Liver (tissue), 9 donors: ENCODE data around the gene NABP2. TPM values are rescaled to one million over a fixed set of nuclear protein-coding genes. Genes with fewer than 3 reads are reported as not detected.

ENCODE experiments used
- DNase-seq: peaks from one replicate; pipeline ENCODE4 v3.0.0-alpha.2; 2017; ENCODE audit warnings: low spot score
- H3K27ac ChIP-seq, 2 donors: one replicate each; pipeline ENCODE4 v1.7.0; 2013; ENCODE audit warnings: inconsistent platforms in 2 of 2, low read length in 2 of 2, control low read depth in 1 of 2, low read depth in 1 of 2, mild to moderate bottlenecking in 1 of 2
- H3K27me3 ChIP-seq, 4 donors: one replicate each; pipeline versions ENCODE4 v1.6.1 to v1.7.0; 2013; ENCODE audit warnings: low read length in 3 of 4, inconsistent platforms in 1 of 4, mild to moderate bottlenecking in 1 of 4, moderate library complexity in 1 of 4; ENCODE audit not compliant: control insufficient read depth in 4 of 4, insufficient read depth in 4 of 4
- H3K36me3 ChIP-seq, 4 donors: one replicate each; pipeline versions ENCODE4 v1.6.1 to v1.7.0; 2013; ENCODE audit warnings: low read length in 3 of 4, mild to moderate bottlenecking in 3 of 4, low read depth in 1 of 4, moderate library complexity in 1 of 4; ENCODE audit not compliant: control insufficient read depth in 4 of 4, insufficient read depth in 3 of 4
- H3K4me1 ChIP-seq, 4 donors: one replicate each; pipeline versions ENCODE4 v1.6.1 to v1.7.0; 2013; ENCODE audit warnings: low read length in 3 of 4, mild to moderate bottlenecking in 3 of 4, moderate library complexity in 1 of 4; ENCODE audit not compliant: control insufficient read depth in 4 of 4, insufficient read depth in 4 of 4
- H3K4me3 ChIP-seq, 3 donors: one replicate each; pipeline versions ENCODE4 v1.6.1 to v1.7.0; 2013; ENCODE audit warnings: low read length in 3 of 3, control low read depth in 1 of 3, low read depth in 1 of 3, mild to moderate bottlenecking in 1 of 3
- H3K9ac ChIP-seq, 2 donors: one replicate each; pipeline ENCODE4 v1.7.0; 2013; ENCODE audit warnings: low read length in 2 of 2, mild to moderate bottlenecking in 2 of 2, moderate library complexity in 2 of 2, control low read depth in 1 of 2, low read depth in 1 of 2
- H3K9me3 ChIP-seq, 4 donors: one replicate each; pipeline versions ENCODE4 v1.6.1 to v1.7.0; 2013; ENCODE audit warnings: low read length in 3 of 4; ENCODE audit not compliant: control insufficient read depth in 4 of 4
- EGR1 ChIP-seq, 2 donors: IDR thresholded peaks; 2 replicates each; pipeline ENCODE4 v1.6.1; 2016 to 2018; ENCODE audit warnings: antibody characterized with exemption in 2 of 2, low read depth in 2 of 2
- FOXA1 ChIP-seq: IDR thresholded peaks from 2 replicates; pipeline ENCODE4 v1.6.1; 2016; ENCODE audit warnings: antibody characterized with exemption
- FOXA2 ChIP-seq: IDR thresholded peaks from 2 replicates; pipeline ENCODE4 v1.6.1; 2016; ENCODE audit warnings: antibody characterized with exemption
- GABPA ChIP-seq, 2 donors: IDR thresholded peaks in 1 of 2; conservative IDR thresholded peaks in 1 of 2; 2 replicates each; pipeline ENCODE4 v1.6.1; 2016; ENCODE audit warnings: antibody characterized with exemption in 2 of 2, mild to moderate bottlenecking in 1 of 2, moderate library complexity in 1 of 2
- HNF4A ChIP-seq, 2 donors: conservative IDR thresholded peaks; 2 replicates each; pipeline ENCODE4 v1.6.1; 2016; ENCODE audit warnings: antibody characterized with exemption in 2 of 2, mild to moderate bottlenecking in 2 of 2
- HNF4G ChIP-seq: IDR thresholded peaks from 2 replicates; pipeline ENCODE4 v1.6.1; 2016; ENCODE audit warnings: antibody characterized with exemption
- JUND ChIP-seq, 2 donors: IDR thresholded peaks; 2 replicates each; pipeline ENCODE4 v1.6.1; 2016; ENCODE audit warnings: antibody characterized with exemption in 2 of 2
- NR2F2 ChIP-seq: IDR thresholded peaks from 2 replicates; pipeline ENCODE4 v1.6.1; 2016; ENCODE audit warnings: antibody characterized with exemption
- RAD21 ChIP-seq, 2 donors: IDR thresholded peaks; 2 replicates each; pipeline ENCODE4 v1.6.1; 2016; ENCODE audit warnings: antibody characterized with exemption in 2 of 2, mild to moderate bottlenecking in 2 of 2
- RXRA ChIP-seq, 2 donors: IDR thresholded peaks; 2 replicates each; pipeline ENCODE4 v1.6.1; 2017 to 2018; ENCODE audit warnings: antibody characterized with exemption in 2 of 2, mild to moderate bottlenecking in 1 of 2
- SP1 ChIP-seq: IDR thresholded peaks from 2 replicates; pipeline ENCODE4 v1.6.1; 2018; ENCODE audit warnings: antibody characterized with exemption, mild to moderate bottlenecking
- TAF1 ChIP-seq: conservative IDR thresholded peaks from 2 replicates; pipeline ENCODE4 v1.6.1; 2016; ENCODE audit warnings: antibody characterized with exemption, mild to moderate bottlenecking
- YY1 ChIP-seq: IDR thresholded peaks from 2 replicates; pipeline ENCODE4 v1.6.1; 2016; ENCODE audit warnings: antibody characterized with exemption, mild to moderate bottlenecking
- WGBS: extraction: QIAGEN DNeasy Blood & Tissue Kit; methylation state at CpG from one replicate; pipeline ENCODE4 v1.1.7; 2013; 5-methylcytosine and 5-hydroxymethylcytosine counted together
- polyA plus RNA-seq, 2 donors: library from polyadenylated mRNA; stranded (reverse) in 1 of 2; unstranded in 1 of 2; fragments of 200-250 nt in 1 of 2; fragments of >200 nt in 1 of 2; fragmentation: Nextera tagmentation in 1 of 2; extraction: Ambion mirVana in 1 of 2; gene quantifications; one replicate each; pipeline versions ENCODE4 v1.2.1 to v1.2.3, GENCODE V29; 2013 to 2015
- total RNA-seq, 2 donors: library from RNA; depleted of rRNA; stranded (reverse); fragments of >200 nt; gene quantifications; one replicate each; pipeline ENCODE4 v1.2.3, GENCODE V29; 2014
- TF ChIP-seq, protein P1 (sequence below): IDR thresholded peaks from 2 replicates; pipeline ENCODE4 v1.6.1; 2016; ENCODE audit warnings: antibody characterized with exemption
- TF ChIP-seq, protein P2 (sequence below): IDR thresholded peaks from 2 replicates; pipeline ENCODE4 v1.6.1; 2016; ENCODE audit warnings: antibody characterized with exemption
- TF ChIP-seq, protein P3 (sequence below): fragments of 150-350 bp; IDR thresholded peaks from 2 replicates; pipeline ENCODE4 v1.5.1; 2017; ENCODE audit warnings: improper control_type of control experiment, low read depth, low read length; ENCODE audit not compliant: missing input control
- TF ChIP-seq, protein P4 (sequence below): IDR thresholded peaks from 2 replicates; pipeline ENCODE4 v1.6.1; 2016; ENCODE audit warnings: antibody characterized with exemption, mild to moderate bottlenecking
- TF ChIP-seq, protein P5 (sequence below): IDR thresholded peaks from 2 replicates; pipeline ENCODE4 v1.6.1; 2016; ENCODE audit warnings: antibody characterized with exemption
- donor health status: healthy.
- donor health status: healthy.
- donor health status: healthy.
- donor health status: healthy.
- donor health status: healthy.

Gene NABP2
- total and polyA plus RNA-seq, 4 donors: 10.8 to 14.5 (median 12.6) TPM

DNA sequence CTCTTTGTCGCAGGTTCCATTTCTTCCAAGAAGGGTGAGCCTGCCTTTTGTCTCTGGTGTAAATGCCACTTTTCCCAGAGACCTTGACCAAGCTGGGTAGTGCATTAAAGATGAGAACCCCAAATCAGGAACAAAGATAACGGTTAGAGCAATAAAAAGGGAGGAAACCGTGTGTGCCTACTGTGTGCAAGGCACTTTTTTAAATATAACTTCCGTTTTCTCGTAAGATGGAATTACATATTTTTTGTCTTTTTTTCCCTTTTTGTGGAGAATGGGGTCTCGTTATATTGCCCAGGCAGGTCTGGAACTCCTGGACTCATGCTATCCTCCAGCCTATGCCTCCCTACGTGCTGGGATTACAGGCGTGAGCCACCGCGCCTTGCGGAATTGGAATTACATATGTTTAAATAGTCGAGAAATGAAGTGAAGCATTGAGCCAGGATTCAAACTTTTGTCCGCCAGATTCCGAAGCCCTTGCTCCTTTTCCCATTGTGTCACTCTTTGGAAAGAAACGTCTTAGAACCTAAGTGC is 506 bp upstream of the NABP2 start:
- peak overlapping the region; percentile 27 to 44 (median 41) for H3K4me3 ChIP-seq

More for the DNA sequence above, 506 bp upstream of the NABP2 start:
- DNase-seq: no peak
- H3K36me3 ChIP-seq: peaks cover 0 to 2% (median 0%) of the 10 kb centered on the region in 4 donors
- WGBS: 38% methylated on average over 15 of the region's 15 CpGs
- no peaks in the 10 kb centered on the region for H3K9me3 ChIP-seq
- H3K4me1 ChIP-seq: peaks cover 4 to 42% (median 31%) of the 10 kb centered on the region in 4 donors
- no peak for TF ChIP-seq NR2F2
- TF ChIP-seq, protein P1, sequence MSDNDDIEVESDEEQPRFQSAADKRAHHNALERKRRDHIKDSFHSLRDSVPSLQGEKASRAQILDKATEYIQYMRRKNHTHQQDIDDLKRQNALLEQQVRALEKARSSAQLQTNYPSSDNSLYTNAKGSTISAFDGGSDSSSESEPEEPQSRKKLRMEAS: no peak
- no peak for TF ChIP-seq FOXA2
- no peak for TF ChIP-seq HNF4A (conservative IDR thresholded peaks at IDR 0.05)
- TF ChIP-seq HNF4G: no peak
- no peak for TF ChIP-seq TAF1
- TF ChIP-seq, protein P2, sequence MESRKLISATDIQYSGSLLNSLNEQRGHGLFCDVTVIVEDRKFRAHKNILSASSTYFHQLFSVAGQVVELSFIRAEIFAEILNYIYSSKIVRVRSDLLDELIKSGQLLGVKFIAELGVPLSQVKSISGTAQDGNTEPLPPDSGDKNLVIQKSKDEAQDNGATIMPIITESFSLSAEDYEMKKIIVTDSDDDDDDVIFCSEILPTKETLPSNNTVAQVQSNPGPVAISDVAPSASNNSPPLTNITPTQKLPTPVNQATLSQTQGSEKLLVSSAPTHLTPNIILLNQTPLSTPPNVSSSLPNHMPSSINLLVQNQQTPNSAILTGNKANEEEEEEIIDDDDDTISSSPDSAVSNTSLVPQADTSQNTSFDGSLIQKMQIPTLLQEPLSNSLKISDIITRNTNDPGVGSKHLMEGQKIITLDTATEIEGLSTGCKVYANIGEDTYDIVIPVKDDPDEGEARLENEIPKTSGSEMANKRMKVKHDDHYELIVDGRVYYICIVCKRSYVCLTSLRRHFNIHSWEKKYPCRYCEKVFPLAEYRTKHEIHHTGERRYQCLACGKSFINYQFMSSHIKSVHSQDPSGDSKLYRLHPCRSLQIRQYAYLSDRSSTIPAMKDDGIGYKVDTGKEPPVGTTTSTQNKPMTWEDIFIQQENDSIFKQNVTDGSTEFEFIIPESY: no peak
- no peak for TF ChIP-seq RXRA (IDR thresholded peaks at IDR 0.05)
- no peak for TF ChIP-seq EGR1 (IDR thresholded peaks at IDR 0.05; ENCODE audit: low read depth in 2 of 2)
- no peak for TF ChIP-seq RAD21 (IDR thresholded peaks at IDR 0.05)
- TF ChIP-seq JUND (IDR thresholded peaks at IDR 0.05): no peak
- TF ChIP-seq, protein P3, sequence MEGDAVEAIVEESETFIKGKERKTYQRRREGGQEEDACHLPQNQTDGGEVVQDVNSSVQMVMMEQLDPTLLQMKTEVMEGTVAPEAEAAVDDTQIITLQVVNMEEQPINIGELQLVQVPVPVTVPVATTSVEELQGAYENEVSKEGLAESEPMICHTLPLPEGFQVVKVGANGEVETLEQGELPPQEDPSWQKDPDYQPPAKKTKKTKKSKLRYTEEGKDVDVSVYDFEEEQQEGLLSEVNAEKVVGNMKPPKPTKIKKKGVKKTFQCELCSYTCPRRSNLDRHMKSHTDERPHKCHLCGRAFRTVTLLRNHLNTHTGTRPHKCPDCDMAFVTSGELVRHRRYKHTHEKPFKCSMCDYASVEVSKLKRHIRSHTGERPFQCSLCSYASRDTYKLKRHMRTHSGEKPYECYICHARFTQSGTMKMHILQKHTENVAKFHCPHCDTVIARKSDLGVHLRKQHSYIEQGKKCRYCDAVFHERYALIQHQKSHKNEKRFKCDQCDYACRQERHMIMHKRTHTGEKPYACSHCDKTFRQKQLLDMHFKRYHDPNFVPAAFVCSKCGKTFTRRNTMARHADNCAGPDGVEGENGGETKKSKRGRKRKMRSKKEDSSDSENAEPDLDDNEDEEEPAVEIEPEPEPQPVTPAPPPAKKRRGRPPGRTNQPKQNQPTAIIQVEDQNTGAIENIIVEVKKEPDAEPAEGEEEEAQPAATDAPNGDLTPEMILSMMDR: no peak
- TF ChIP-seq SP1: no peak
- TF ChIP-seq, protein P4, sequence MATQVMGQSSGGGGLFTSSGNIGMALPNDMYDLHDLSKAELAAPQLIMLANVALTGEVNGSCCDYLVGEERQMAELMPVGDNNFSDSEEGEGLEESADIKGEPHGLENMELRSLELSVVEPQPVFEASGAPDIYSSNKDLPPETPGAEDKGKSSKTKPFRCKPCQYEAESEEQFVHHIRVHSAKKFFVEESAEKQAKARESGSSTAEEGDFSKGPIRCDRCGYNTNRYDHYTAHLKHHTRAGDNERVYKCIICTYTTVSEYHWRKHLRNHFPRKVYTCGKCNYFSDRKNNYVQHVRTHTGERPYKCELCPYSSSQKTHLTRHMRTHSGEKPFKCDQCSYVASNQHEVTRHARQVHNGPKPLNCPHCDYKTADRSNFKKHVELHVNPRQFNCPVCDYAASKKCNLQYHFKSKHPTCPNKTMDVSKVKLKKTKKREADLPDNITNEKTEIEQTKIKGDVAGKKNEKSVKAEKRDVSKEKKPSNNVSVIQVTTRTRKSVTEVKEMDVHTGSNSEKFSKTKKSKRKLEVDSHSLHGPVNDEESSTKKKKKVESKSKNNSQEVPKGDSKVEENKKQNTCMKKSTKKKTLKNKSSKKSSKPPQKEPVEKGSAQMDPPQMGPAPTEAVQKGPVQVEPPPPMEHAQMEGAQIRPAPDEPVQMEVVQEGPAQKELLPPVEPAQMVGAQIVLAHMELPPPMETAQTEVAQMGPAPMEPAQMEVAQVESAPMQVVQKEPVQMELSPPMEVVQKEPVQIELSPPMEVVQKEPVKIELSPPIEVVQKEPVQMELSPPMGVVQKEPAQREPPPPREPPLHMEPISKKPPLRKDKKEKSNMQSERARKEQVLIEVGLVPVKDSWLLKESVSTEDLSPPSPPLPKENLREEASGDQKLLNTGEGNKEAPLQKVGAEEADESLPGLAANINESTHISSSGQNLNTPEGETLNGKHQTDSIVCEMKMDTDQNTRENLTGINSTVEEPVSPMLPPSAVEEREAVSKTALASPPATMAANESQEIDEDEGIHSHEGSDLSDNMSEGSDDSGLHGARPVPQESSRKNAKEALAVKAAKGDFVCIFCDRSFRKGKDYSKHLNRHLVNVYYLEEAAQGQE: no peak
- no peak for TF ChIP-seq FOXA1
- TF ChIP-seq GABPA (IDR thresholded peaks at IDR 0.05 in 1 of 2, conservative IDR thresholded peaks at IDR 0.05 in 1 of 2): no peak
- TF ChIP-seq, protein P5, sequence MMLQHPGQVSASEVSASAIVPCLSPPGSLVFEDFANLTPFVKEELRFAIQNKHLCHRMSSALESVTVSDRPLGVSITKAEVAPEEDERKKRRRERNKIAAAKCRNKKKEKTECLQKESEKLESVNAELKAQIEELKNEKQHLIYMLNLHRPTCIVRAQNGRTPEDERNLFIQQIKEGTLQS: no peak
- TF ChIP-seq YY1: no peak
- peak overlapping the region; percentile 51 to 54 for H3K27ac ChIP-seq
- no peak overlapping the region for H3K9ac ChIP-seq
- no peaks in the 10 kb centered on the region for H3K27me3 ChIP-seq
